Nephron progenitor cell (in vitro differentiated cells): ENCODE measurements around the gene KCNH1.

Experiments
- DNase-seq: peaks from one replicate; pipeline ENCODE4 v3.0.0; 2021
- H3K27ac Mint-ChIP-seq: 2 replicates; pipeline ENCODE4 v1.8.0; 2021; ENCODE audit warnings: mild to moderate bottlenecking, moderate library complexity, mixed read lengths
- H3K27me3 Mint-ChIP-seq: 2 replicates; pipeline ENCODE4 v1.8.0; 2021; ENCODE audit warnings: mild to moderate bottlenecking, low read depth, mixed read lengths; ENCODE audit not compliant: poor library complexity
- H3K36me3 Mint-ChIP-seq: 2 replicates; pipeline ENCODE4 v1.8.0; 2021; ENCODE audit warnings: low read depth, mixed read lengths
- H3K4me1 Mint-ChIP-seq: 2 replicates; pipeline ENCODE4 v1.8.0; 2021; ENCODE audit warnings: mixed read lengths
- H3K4me3 Mint-ChIP-seq: 2 replicates; pipeline ENCODE4 v1.8.0; 2021; ENCODE audit warnings: mild to moderate bottlenecking, moderate library complexity, mixed read lengths
- H3K9me3 Mint-ChIP-seq: 2 replicates; pipeline ENCODE4 v1.8.0; 2021; ENCODE audit warnings: mild to moderate bottlenecking, moderate library complexity, mixed read lengths
- TF ChIP-seq, protein P1 (sequence below): fragments of 200-600 bp; sonication (generic); IDR thresholded peaks from 2 replicates; pipeline ENCODE4 v1.5.0; 2021; ENCODE audit warnings: antibody characterized with exemption

The KCNH1 gene

DNA sequence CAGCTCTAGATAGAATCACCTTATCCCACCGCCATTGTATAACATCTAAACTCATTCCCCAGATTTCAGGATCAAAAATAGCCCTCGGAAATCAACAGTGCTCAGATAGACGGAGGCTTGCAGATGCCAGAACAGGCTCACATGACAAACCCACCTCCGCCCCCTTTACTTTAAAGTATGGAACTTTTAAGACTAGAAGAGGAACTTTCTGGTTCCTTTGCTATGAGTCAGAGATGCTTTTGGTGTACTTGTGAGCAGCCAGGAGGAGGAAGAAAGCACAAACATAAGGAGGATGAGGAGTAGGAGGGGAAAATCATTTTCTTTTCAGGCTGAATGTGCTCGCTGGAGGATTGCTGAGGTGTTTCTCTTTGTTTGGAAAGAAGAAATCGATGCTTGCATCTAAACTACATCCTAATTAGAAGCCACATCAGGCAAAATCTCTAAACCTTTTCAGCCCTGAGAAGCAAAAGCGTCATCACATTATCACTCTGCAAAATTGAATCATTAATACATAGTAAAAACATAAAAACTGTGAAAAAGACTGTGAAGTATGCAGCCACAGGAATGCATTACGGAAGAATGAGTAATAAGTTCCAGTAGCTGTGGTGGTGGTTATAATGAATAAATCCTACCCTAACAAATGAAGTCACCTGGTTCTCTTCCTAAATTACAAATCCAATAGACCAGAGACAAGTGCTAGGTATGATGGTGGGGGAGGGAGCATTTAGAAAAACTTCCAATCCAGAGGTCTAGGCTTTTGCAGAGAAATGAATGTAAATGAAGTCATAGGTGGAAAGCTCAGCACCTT, 251.3 kb downstream of the KCNH1 start:
- no peaks in the 10 kb centered on the region for H3K27me3 Mint-ChIP-seq
- H3K36me3 Mint-ChIP-seq = no peaks in the 10 kb centered on the region
- H3K4me1 Mint-ChIP-seq = no peaks in the 10 kb centered on the region
- DNase-seq = no peak
- H3K27ac Mint-ChIP-seq = no peak overlapping the region
- peaks cover 9% of the 10 kb centered on the region for H3K9me3 Mint-ChIP-seq
- TF ChIP-seq, protein P1, sequence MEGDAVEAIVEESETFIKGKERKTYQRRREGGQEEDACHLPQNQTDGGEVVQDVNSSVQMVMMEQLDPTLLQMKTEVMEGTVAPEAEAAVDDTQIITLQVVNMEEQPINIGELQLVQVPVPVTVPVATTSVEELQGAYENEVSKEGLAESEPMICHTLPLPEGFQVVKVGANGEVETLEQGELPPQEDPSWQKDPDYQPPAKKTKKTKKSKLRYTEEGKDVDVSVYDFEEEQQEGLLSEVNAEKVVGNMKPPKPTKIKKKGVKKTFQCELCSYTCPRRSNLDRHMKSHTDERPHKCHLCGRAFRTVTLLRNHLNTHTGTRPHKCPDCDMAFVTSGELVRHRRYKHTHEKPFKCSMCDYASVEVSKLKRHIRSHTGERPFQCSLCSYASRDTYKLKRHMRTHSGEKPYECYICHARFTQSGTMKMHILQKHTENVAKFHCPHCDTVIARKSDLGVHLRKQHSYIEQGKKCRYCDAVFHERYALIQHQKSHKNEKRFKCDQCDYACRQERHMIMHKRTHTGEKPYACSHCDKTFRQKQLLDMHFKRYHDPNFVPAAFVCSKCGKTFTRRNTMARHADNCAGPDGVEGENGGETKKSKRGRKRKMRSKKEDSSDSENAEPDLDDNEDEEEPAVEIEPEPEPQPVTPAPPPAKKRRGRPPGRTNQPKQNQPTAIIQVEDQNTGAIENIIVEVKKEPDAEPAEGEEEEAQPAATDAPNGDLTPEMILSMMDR = no peak
- H3K4me3 Mint-ChIP-seq = no peak overlapping the region

DNA sequence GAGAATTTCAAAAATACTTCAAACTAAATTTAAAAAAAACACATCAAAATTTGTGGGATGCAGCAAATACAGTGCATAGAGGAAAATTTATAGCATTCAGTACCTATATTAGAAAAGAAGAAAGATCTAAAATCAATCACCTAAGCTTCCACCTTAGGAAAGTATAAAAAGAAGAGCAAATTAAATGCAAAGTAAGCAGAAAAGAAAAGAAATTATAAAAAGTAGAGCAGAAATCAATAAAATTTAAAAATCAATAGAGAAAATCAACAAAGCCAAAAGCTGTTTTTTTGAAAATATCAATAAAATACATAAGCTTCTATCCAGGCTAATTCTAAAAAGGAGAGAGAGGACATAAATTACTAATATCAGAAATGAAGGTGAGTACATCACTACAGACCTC, 255.4 kb downstream of the KCNH1 start:
- Mint-ChIP-seq H3K27ac (no peak overlapping the region), H3K27me3 (peaks cover 3% of the 10 kb centered on the region), H3K4me3 (no peak overlapping the region), H3K36me3 (no peaks in the 10 kb centered on the region), H3K9me3 (no peaks in the 10 kb centered on the region), H3K4me1 (no peaks in the 10 kb centered on the region)
- TF ChIP-seq, protein P1 = no peak
- DNase-seq = no peak

DNA sequence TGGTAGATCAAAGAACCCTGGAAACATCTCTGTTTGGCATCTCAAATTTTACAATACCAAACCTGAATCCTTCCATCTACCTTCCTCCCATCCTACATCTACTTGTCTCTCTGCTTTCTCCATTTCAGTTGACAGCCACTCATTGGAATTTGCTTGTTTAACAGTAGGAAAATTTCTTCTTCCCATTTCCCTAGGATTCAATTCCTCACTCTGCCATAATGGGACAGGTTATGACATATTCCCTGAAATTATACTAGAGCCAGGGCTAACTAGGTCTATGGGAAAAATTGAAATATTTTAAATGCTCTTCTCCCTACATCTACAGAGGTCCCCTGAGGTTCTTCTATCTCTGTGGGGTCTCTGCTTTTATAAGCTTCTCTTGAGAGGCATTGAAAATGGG, 257.7 kb downstream of the KCNH1 start:
- H3K4me1 Mint-ChIP-seq = no peaks in the 10 kb centered on the region
- TF ChIP-seq, protein P1 = no peak
- H3K27me3 Mint-ChIP-seq = peaks cover 3% of the 10 kb centered on the region
- H3K36me3 Mint-ChIP-seq = no peaks in the 10 kb centered on the region
- no peak for DNase-seq
- no peak overlapping the region for H3K27ac Mint-ChIP-seq
- H3K4me3 Mint-ChIP-seq = no peak overlapping the region
- H3K9me3 Mint-ChIP-seq = peaks cover 3% of the 10 kb centered on the region

DNA sequence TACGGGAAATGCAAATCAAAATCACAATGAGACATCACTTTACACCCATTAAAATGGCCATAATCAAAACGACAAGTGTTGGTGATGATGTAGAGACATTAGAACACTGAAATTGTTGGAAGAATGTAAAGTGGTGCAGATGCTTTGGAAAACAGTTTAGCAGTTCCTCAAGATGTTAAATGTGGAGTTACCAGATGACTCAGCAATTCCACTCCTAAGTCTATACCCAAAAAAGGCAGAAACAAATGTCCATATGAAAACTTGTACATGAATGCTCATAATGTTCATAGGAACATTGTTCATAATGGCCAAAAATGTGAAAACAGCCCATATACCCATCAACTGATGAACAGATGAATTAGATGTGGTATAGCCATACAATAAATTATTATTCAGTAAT, 267.4 kb downstream of the KCNH1 start:
- H3K27me3 Mint-ChIP-seq = peaks cover 10% of the 10 kb centered on the region
- no peak overlapping the region for H3K4me3 Mint-ChIP-seq
- no peak overlapping the region for H3K27ac Mint-ChIP-seq
- no peaks in the 10 kb centered on the region for H3K4me1 Mint-ChIP-seq
- TF ChIP-seq, protein P1 = no peak
- H3K36me3 Mint-ChIP-seq = no peaks in the 10 kb centered on the region
- H3K9me3 Mint-ChIP-seq = peaks cover 35% of the 10 kb centered on the region
- no peak for DNase-seq

DNA sequence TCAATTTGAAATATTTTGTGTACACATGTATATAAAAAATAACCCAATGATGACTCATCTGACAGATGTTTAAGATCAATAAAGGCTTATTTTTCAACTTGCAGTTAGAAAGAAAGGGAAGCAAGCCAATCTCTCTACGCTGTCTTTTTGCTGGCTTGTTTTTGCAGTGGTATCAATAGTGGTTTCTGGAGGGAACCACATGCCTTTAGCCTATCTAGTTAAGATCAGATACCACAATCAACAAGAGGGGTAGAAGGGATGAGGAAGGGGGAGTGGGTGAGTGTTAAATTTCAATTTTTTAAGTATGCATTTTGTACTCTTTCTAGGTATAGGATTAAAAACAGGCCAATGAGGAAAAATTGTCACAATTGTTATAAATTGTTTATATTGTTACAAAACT, 276.2 kb downstream of the KCNH1 start:
- H3K27me3 Mint-ChIP-seq = peaks cover 6% of the 10 kb centered on the region
- H3K36me3 Mint-ChIP-seq = no peaks in the 10 kb centered on the region
- H3K27ac Mint-ChIP-seq = no peak overlapping the region
- no peaks in the 10 kb centered on the region for H3K9me3 Mint-ChIP-seq
- DNase-seq = no peak
- H3K4me1 Mint-ChIP-seq = no peaks in the 10 kb centered on the region
- TF ChIP-seq, protein P1 = no peak
- H3K4me3 Mint-ChIP-seq = no peak overlapping the region

DNA sequence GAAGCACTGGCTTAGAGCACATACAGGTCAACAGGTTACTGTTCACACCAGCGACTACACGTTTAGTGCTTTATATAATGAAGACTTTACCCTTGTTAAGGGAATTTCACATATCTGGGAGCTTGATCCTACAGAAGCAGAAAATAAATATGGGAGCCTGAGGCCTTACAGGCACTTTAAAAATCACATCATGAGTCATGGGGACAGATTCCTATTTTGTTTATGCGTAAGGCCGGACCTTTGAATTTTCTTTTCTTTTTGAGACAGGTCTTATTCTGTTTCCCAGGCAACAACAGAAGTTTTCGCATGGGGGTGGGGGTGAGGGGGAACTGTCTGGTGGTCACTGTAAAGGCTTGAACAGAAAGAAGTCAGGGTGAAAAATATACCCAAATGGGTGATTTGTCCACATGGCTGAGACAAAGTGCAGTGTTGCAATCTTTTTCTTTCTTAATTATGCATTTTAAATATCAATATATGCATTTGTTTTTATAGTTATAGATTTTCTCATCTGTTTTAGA, 276.7 kb downstream of the KCNH1 start:
- TF ChIP-seq, protein P1 = no peak
- Mint-ChIP-seq H3K27me3 (peaks cover 6% of the 10 kb centered on the region), H3K27ac (no peak overlapping the region), H3K4me1 (no peaks in the 10 kb centered on the region), H3K9me3 (no peaks in the 10 kb centered on the region), H3K36me3 (no peaks in the 10 kb centered on the region), H3K4me3 (no peak overlapping the region)
- no peak for DNase-seq
